ENCODE data around the gene ELMO1.

- TF ChIP-seq, protein P1, sequence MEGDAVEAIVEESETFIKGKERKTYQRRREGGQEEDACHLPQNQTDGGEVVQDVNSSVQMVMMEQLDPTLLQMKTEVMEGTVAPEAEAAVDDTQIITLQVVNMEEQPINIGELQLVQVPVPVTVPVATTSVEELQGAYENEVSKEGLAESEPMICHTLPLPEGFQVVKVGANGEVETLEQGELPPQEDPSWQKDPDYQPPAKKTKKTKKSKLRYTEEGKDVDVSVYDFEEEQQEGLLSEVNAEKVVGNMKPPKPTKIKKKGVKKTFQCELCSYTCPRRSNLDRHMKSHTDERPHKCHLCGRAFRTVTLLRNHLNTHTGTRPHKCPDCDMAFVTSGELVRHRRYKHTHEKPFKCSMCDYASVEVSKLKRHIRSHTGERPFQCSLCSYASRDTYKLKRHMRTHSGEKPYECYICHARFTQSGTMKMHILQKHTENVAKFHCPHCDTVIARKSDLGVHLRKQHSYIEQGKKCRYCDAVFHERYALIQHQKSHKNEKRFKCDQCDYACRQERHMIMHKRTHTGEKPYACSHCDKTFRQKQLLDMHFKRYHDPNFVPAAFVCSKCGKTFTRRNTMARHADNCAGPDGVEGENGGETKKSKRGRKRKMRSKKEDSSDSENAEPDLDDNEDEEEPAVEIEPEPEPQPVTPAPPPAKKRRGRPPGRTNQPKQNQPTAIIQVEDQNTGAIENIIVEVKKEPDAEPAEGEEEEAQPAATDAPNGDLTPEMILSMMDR (IDR thresholded peaks at IDR 0.05): no peak
- no peak for TF ChIP-seq POLR2A (IDR thresholded peaks at IDR 0.05)
- no peak for TF ChIP-seq EP300 (IDR thresholded peaks at IDR 0.05)
- no peak for TF ChIP-seq POLR2AphosphoS5 (IDR thresholded peaks at IDR 0.05)
Measured at GRCh38 chr7:36871355-36871738, 577.3 kb downstream of the ELMO1 start.
